Peyer's patch (tissue), 4 donors: ENCODE measurements around the gene ZNF740. TPM values are rescaled to one million over a fixed set of nuclear protein-coding genes. Genes with fewer than 3 reads are reported as not detected.

Experiments used
- DNase-seq, 3 donors: peaks; one replicate each; pipeline ENCODE4 v3.0.0-alpha.2; 2017 to 2019
- H3K27ac ChIP-seq, 4 donors: fragments of 200-600 bp; sonication (generic); one replicate each; pipeline ENCODE4 v1.5.1; 2016 to 2019
- H3K27me3 ChIP-seq, 2 donors: fragments of 200-600 bp; sonication (generic); one replicate each; pipeline ENCODE4 v1.5.1; 2019
- H3K36me3 ChIP-seq, 3 donors: fragments of 200-600 bp; sonication (generic); one replicate each; pipeline ENCODE4 v1.5.1; 2016 to 2019
- H3K4me1 ChIP-seq, 4 donors: fragments of 200-600 bp; sonication (generic); one replicate each; pipeline ENCODE4 v1.5.1; 2016 to 2019
- H3K4me3 ChIP-seq, 4 donors: fragments of 200-600 bp; sonication (generic); 1 replicate in 3 of 4; 2 replicates in 1 of 4; pipeline ENCODE4 v1.5.1; 2016 to 2019; ENCODE audit warnings: mild to moderate bottlenecking in 1 of 4
- H3K9me3 ChIP-seq, 4 donors: fragments of 200-600 bp; sonication (generic); one replicate each; pipeline ENCODE4 v1.5.1; 2016 to 2019; ENCODE audit warnings: mild to moderate bottlenecking in 1 of 4
- CTCF ChIP-seq, 6 experiments: fragments of 450-650 bp in 4 of 6; fragments of 200-600 bp in 2 of 6; sonication (generic) in 1 of 6; IDR thresholded peaks; one replicate each; pipeline ENCODE4 v1.5.1; 2017 to 2019; ENCODE audit warnings: antibody characterized with exemption in 6 of 6, mild to moderate bottlenecking in 3 of 6, moderate library complexity in 1 of 6
- POLR2A ChIP-seq, 2 donors: fragments of 450-650 bp; IDR thresholded peaks; one replicate each; pipeline ENCODE4 v1.5.1; 2017; ENCODE audit warnings: antibody characterized with exemption in 2 of 2, mild to moderate bottlenecking in 2 of 2, moderate library complexity in 2 of 2
- total RNA-seq, 4 donors: library from RNA; depleted of rRNA; stranded (reverse); fragments of >200 nt; gene quantifications; one replicate each; pipeline ENCODE4 v1.1.0, GENCODE V29; 2016

ZNF740 gene
- total RNA-seq, 4 donors from 2014 or later: 11.9 to 38.8 (median 23.1) TPM

GRCh38 chr12:53181935-53182334 is 1.4 kb downstream of the ZNF740 start:
- Histone ChIP-seq H3K4me3 (peak overlapping the region in 3 of 4 donors; percentile 75 to 88 (median 78)), H3K36me3 (peaks cover 0 to 37% (median 0%) of the 10 kb centered on the region in 3 donors), H3K27ac (no peak overlapping the region), H3K4me1 (peaks cover 0 to 37% (median 4%) of the 10 kb centered on the region in 4 donors), H3K9me3 (no peaks in the 10 kb centered on the region), H3K27me3 (no peaks in the 10 kb centered on the region)
- no peak for DNase-seq
- TF ChIP-seq POLR2A (IDR thresholded peaks at IDR 0.05) (no peak), CTCF (IDR thresholded peaks at IDR 0.05) (no peak)

- Histone ChIP-seq H3K27ac (no peak overlapping the region), H3K27me3 (no peaks in the 10 kb centered on the region), H3K36me3 (peaks cover 0 to 46% (median 0%) of the 10 kb centered on the region in 3 donors), H3K4me1 (peaks cover 0 to 37% (median 4%) of the 10 kb centered on the region in 4 donors), H3K9me3 (no peaks in the 10 kb centered on the region), H3K4me3 (no peak overlapping the region)
- TF ChIP-seq CTCF (IDR thresholded peaks at IDR 0.05) (no peak), POLR2A (IDR thresholded peaks at IDR 0.05) (no peak)
- no peak for DNase-seq
These were observed 2.4 kb downstream of the ZNF740 start for GRCh38 chr12:53182903-53183302.

DNA sequence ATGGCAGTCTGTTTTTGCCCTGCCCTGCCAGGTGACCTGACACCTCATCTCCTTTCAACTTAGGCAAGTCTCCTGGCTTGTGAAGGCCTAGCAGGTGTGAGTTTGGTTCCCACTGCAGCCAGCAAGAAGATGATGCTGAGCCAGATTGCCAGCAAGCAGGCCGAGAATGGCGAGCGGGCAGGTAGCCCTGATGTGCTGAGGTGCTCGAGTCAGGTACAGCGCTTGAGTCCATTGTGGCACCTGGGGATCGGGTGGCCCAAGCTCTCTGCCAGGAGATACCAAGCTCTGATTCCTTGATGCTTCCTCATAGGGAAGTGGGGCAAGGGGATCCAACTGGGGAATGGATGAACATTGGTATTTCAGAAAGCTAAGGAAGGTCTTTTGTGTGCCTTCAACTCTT is 4.3 kb downstream of the ZNF740 start:
- no peak for TF ChIP-seq POLR2A (IDR thresholded peaks at IDR 0.05)
- TF ChIP-seq CTCF (IDR thresholded peaks at IDR 0.05): no peak
- Histone ChIP-seq H3K4me3 (no peak overlapping the region), H3K9me3 (no peaks in the 10 kb centered on the region), H3K27me3 (no peaks in the 10 kb centered on the region), H3K4me1 (peaks cover 0 to 32% (median 4%) of the 10 kb centered on the region in 4 donors), H3K36me3 (peaks cover 0 to 55% (median 0%) of the 10 kb centered on the region in 3 donors), H3K27ac (no peak overlapping the region)
- DNase-seq: no peak

GRCh38 chr12:53185582-53186153 is 5.1 kb downstream of the ZNF740 start:
- Histone ChIP-seq H3K36me3 (peaks cover 0 to 55% (median 0%) of the 10 kb centered on the region in 3 donors), H3K27me3 (no peaks in the 10 kb centered on the region), H3K4me1 (peaks cover 0 to 38% (median 4%) of the 10 kb centered on the region in 4 donors), H3K9me3 (no peaks in the 10 kb centered on the region), H3K27ac (no peak overlapping the region), H3K4me3 (no peak overlapping the region)
- no peak for TF ChIP-seq CTCF (IDR thresholded peaks at IDR 0.05)
- no peak for TF ChIP-seq POLR2A (IDR thresholded peaks at IDR 0.05)
- DNase-seq: no peak

DNA sequence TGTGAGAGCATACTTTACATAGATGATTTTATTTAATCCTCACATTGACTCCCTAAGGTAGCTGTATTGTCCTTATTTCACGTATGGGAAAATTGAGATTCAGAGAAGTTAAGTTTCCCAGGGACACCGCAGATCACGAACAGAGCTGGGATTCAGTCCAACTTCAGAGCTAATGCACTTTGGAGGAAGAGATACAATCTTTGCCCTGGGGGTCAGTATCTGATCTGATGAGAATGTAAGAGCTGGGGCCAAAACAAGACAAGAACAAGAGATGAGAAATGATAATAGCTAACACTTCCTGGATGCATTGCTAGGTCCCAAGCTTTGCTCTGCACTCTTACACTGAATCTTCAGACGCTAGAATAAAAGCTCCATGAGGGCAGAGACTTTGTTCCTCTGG is 6.2 kb downstream of the ZNF740 start:
- Histone ChIP-seq H3K4me3 (no peak overlapping the region), H3K4me1 (peaks cover 0 to 32% (median 4%) of the 10 kb centered on the region in 4 donors), H3K9me3 (no peaks in the 10 kb centered on the region), H3K27ac (no peak overlapping the region), H3K27me3 (no peaks in the 10 kb centered on the region), H3K36me3 (peaks cover 0 to 63% (median 0%) of the 10 kb centered on the region in 3 donors)
- no peak for DNase-seq
- TF ChIP-seq CTCF (IDR thresholded peaks at IDR 0.05) (no peak), POLR2A (IDR thresholded peaks at IDR 0.05) (no peak)
